Adrenal gland (tissue), 12 donors: ENCODE measurements around the gene ZNF648. TPM values are rescaled to one million over a fixed set of nuclear protein-coding genes. Genes with fewer than 3 reads are reported as not detected.
A peak's percentile ranks its signal among the peaks of the same experiment; 100 is the strongest.

Experiments used
- DNase-seq, 7 donors: peaks; one replicate each; pipeline ENCODE4 v3.0.0-alpha.2; 2019 to 2020
- H3K27ac ChIP-seq, 5 donors: fragments of 200-600 bp; sonication (generic) in 4 of 5; 1 replicate in 3 of 5; 2 replicates in 2 of 5; pipeline versions ENCODE4 v1.5.1 to v1.8.0; 2016 to 2020; ENCODE audit warnings: mild to moderate bottlenecking in 1 of 5
- H3K27me3 ChIP-seq: fragments of 200-600 bp; 2 replicates; pipeline ENCODE4 v1.8.0; 2021
- H3K36me3 ChIP-seq, 2 donors: fragments of 200-600 bp; replicated peaks in 1 of 2; 1 replicate in 1 of 2; 2 replicates in 1 of 2; pipeline versions ENCODE4 v1.5.1 to v1.8.0; 2018 to 2022
- H3K4me1 ChIP-seq, 2 donors: fragments of 200-600 bp; replicated peaks in 1 of 2; 1 replicate in 1 of 2; 2 replicates in 1 of 2; pipeline versions ENCODE4 v1.5.1 to v1.8.0; 2018 to 2021
- H3K4me3 ChIP-seq, 4 donors: fragments of 200-600 bp; sonication (generic) in 3 of 4; one replicate each; pipeline ENCODE4 v1.5.1; 2016 to 2018
- H3K9me3 ChIP-seq, 3 donors: fragments of 200-600 bp; sonication (generic) in 1 of 3; replicated peaks in 1 of 3; 1 replicate in 2 of 3; 2 replicates in 1 of 3; pipeline versions ENCODE4 v1.5.1 to v1.8.0; 2016 to 2021
- CTCF ChIP-seq, 6 experiments: fragments of 450-650 bp in 4 of 6; fragments of 200-600 bp in 2 of 6; sonication (generic) in 1 of 6; IDR thresholded peaks; 1 replicate in 5 of 6; 2 replicates in 1 of 6; pipeline versions ENCODE4 v1.5.1 to v1.8.0; 2016 to 2021; ENCODE audit warnings: antibody characterized with exemption in 6 of 6, mild to moderate bottlenecking in 2 of 6, moderate library complexity in 1 of 6
- POLR2A ChIP-seq, 2 donors: fragments of 450-650 bp; IDR thresholded peaks; one replicate each; pipeline ENCODE4 v1.6.1; 2017; ENCODE audit warnings: antibody characterized with exemption in 2 of 2, mild to moderate bottlenecking in 2 of 2, moderate library complexity in 1 of 2
- WGBS, 4 donors: extraction: QIAGEN DNeasy Blood & Tissue Kit in 2 of 4; methylation state at CpG; one replicate each; pipeline versions ENCODE4 v1.1.5 to v1.1.7; 2013 to 2017; 5-methylcytosine and 5-hydroxymethylcytosine counted together
- intact Hi-C, 2 donors: fragments of 100-400 bp; cut with DNase I; formaldehyde crosslinking; loops; one replicate each; pipeline versions ENCODE4 v1.14.1 to v1.15.0; 2022 to 2023
- polyA plus RNA-seq, 3 donors: library from polyadenylated mRNA; stranded (reverse); fragments of 200-250 nt in 2 of 3; fragments of 350-450 nt in 1 of 3; fragmentation: Illumina TruSeq in 1 of 3; extraction: RNeasy Lipid Tissue Mini Kit (QIAGEN cat#74804) in 1 of 3; gene quantifications; one replicate each; pipeline ENCODE4 v1.2.3, GENCODE V29; 2013 to 2014
- total RNA-seq, 9 donors: library from RNA; depleted of rRNA in 4 of 9; stranded (reverse); fragments of >200 nt in 4 of 9; fragments of 120-200 nt in 1 of 9; fragmentation: NEBNext Ultra II Directional in 1 of 9; extraction: Animal tissue kit (Norgen Biotek cat#: 25700) in 1 of 9; gene quantifications; one replicate each; pipeline versions ENCODE4 v1.1.0 to v1.2.4, GENCODE V29; 2013 to 2023
- donor health status: healthy with polysubstance abuse.
- donor health status: Bipolar disorder and iron deficiency.
- donor health status: DM: yes; HTN: yes; CAD: no.
- donor health status: DM: no; HTN: no; CAD: no.
- donor health status: DM: no; HTN: no; CAD: no.
- donor health status: DM: yes; HTN: yes; CAD: no.

ZNF648 gene
- total and polyA plus RNA-seq, 12 donors, result 0.06 to 0.14 TPM; not detected in 10

DNA sequence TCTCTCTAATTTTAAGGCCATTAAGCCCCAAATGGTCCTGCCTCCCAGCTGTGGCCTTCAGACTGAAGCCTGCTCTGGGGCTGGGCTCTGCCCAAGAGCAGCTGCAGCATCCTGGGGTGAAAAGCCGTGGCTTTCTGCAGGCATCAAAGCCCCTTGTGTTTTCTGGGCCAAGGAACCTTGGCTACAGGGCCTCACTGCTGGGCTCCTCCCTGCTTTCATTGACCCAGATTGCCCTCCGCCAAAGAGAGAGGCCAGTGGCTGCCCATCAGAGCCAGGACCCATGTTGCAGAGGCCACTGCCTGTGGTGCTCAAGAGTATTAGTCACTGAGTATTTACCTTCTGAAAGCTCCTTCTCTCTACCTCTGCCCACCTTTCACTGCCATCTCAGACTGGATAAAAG, 1.6 kb downstream of the ZNF648 start:
- no peaks in the 10 kb centered on the region for H3K36me3 ChIP-seq
- no peak overlapping the region for H3K27ac ChIP-seq
- intact Hi-C loops, result loop anchor here in 1 of 2 donors (5.0 kb wide), 1 partner anchor 578 kb away; the partner anchor contains the start of gene CACNA1E
- DNase-seq, result no peak
- H3K4me3 ChIP-seq, result no peak overlapping the region
- H3K27me3 ChIP-seq, result peaks cover 14% of the 10 kb centered on the region
- no peaks in the 10 kb centered on the region for H3K9me3 ChIP-seq
- WGBS, 4 donors, result 50 to 60% (median 60%) methylated on average over 2 of the region's 2 CpGs; no CpG with 5 or more reads in 1 of the 4 donors
- TF ChIP-seq POLR2A (IDR thresholded peaks at IDR 0.05), result no peak
- TF ChIP-seq CTCF (IDR thresholded peaks at IDR 0.05), result no peak
- no peaks in the 10 kb centered on the region for H3K4me1 ChIP-seq

GRCh38 chr1:182056601-182057366, 4.7 kb downstream of the ZNF648 start:
- no peaks in the 10 kb centered on the region for H3K9me3 ChIP-seq
- H3K27ac ChIP-seq, result no peak overlapping the region
- DNase-seq, result no peak
- WGBS, 4 donors, result 13 to 57% (median 20%) methylated on average over 11 to 80 of the region's 80 CpGs
- no peaks in the 10 kb centered on the region for H3K4me1 ChIP-seq
- H3K4me3 ChIP-seq, result no peak overlapping the region
- no peaks in the 10 kb centered on the region for H3K36me3 ChIP-seq
- intact Hi-C loops, result loop anchor here in 1 of 2 donors (5.0 kb wide), 1 partner anchor 574 kb away; the partner anchor contains the start of gene CACNA1E
- H3K27me3 ChIP-seq, result peaks cover 9% of the 10 kb centered on the region
- TF ChIP-seq POLR2A (IDR thresholded peaks at IDR 0.05), result no peak
- TF ChIP-seq CTCF (IDR thresholded peaks at IDR 0.05), result no peak

DNA sequence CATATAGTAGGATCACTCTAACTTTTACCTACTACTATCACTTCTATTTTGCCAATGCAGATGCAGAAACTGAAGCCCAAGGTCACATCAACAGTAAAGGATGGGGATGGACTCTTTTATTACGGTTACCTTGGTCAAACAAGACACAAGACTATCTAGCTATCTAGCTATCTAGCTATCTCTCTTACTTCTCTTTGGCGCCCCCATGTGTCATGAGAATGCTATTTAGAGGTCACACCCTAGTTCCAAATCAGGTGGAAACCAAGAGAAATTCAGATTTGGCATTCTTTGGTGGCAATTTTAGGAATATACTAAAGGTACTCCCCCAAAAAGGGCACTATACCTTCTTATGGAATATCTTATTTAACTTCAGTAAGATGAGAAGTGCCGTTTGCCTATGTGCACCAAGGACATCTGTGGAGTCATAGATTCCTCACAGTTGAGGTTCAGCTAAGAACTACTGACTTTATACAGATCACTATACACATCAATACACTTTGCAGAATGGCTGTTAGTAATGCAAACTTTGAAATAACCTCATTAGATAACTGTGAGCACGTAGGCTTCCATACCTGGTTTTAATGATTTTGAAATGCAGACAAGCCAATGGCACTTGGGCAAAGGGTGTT, 6.7 kb downstream of the ZNF648 start:
- Histone ChIP-seq H3K9me3 (no peaks in the 10 kb centered on the region), H3K4me1 (no peaks in the 10 kb centered on the region), H3K27ac (no peak overlapping the region), H3K4me3 (no peak overlapping the region), H3K27me3 (peaks cover 9% of the 10 kb centered on the region), H3K36me3 (no peaks in the 10 kb centered on the region)
- no peak for TF ChIP-seq POLR2A (IDR thresholded peaks at IDR 0.05)
- peak; percentile 28 to 56 (median 50) for TF ChIP-seq CTCF (IDR thresholded peaks at IDR 0.05)
- DNase-seq, result peak; percentile 35 to 69 (median 54)
- WGBS, 4 donors, result 21 to 33% (median 29%) methylated on average over 4 of the region's 4 CpGs
- intact Hi-C loops, result loop anchor here in 1 of 2 donors (5.0 kb wide), 1 partner anchor 573 kb away; the partner anchor contains the start of gene CACNA1E

- 64 to 86% (median 73%) methylated on average over 2 of the region's 2 CpGs for WGBS, 4 donors
- TF ChIP-seq POLR2A (IDR thresholded peaks at IDR 0.05) (no peak), CTCF (IDR thresholded peaks at IDR 0.05) (no peak)
- H3K9me3 ChIP-seq, result no peaks in the 10 kb centered on the region
- no peak for DNase-seq
- no peaks in the 10 kb centered on the region for H3K36me3 ChIP-seq
- H3K27ac ChIP-seq, result no peak overlapping the region
- H3K27me3 ChIP-seq, result peaks cover 9% of the 10 kb centered on the region
- no peaks in the 10 kb centered on the region for H3K4me1 ChIP-seq
- intact Hi-C loops, result no loop called here
- no peak overlapping the region for H3K4me3 ChIP-seq
Observed at GRCh38 chr1:182052355-182052754, 9.2 kb downstream of the ZNF648 start.
